Measurements from ENCODE around the gene SUMF1.
A peak's percentile ranks its signal among the peaks of the same experiment; 100 is the strongest.

DNA sequence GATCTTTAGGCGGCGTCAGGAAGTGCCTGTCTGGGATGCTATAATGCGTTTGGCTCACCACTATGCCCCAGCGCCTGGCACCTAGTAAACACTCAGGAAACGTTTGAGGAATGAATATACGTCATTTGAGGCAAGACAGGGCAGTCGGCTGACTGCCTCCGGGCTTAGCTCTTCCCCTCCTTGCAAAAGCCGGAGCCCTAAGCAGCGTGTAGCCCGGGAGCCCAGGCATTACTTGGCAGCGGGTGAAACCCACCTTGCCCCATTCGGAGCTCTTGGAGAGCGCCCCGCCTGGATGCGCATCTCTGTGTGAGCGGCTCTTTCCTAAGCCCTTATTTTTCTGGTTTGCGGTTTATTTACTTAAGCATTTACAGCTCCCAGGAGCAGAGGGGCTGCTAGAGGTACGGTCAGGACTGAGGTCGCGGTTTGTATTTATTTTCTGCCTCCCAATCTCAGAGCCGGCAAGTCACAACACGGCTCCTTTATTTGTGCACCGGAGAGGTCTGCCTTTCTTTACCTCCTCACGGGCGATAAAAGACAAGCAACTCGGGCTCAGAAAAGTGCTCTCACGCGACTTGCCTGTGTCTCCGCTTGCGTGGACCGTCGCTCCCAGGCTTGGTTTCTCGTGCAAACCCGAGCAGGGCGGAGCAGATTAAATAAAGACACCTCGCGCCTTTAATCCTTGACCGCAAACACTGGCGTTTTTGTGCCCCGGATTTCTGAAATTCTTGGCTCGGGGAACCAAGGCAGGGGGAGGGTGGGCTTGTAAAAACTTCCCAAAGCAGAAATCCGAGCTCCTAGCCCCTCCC lies 25.3 kb upstream of the SUMF1 start:
- no peak for TF ChIP-seq EZH2 (IDR thresholded peaks at IDR 0.05; ENCODE audit: borderline replicate concordance, low read length)
- TF ChIP-seq, protein P1, sequence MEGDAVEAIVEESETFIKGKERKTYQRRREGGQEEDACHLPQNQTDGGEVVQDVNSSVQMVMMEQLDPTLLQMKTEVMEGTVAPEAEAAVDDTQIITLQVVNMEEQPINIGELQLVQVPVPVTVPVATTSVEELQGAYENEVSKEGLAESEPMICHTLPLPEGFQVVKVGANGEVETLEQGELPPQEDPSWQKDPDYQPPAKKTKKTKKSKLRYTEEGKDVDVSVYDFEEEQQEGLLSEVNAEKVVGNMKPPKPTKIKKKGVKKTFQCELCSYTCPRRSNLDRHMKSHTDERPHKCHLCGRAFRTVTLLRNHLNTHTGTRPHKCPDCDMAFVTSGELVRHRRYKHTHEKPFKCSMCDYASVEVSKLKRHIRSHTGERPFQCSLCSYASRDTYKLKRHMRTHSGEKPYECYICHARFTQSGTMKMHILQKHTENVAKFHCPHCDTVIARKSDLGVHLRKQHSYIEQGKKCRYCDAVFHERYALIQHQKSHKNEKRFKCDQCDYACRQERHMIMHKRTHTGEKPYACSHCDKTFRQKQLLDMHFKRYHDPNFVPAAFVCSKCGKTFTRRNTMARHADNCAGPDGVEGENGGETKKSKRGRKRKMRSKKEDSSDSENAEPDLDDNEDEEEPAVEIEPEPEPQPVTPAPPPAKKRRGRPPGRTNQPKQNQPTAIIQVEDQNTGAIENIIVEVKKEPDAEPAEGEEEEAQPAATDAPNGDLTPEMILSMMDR (IDR thresholded peaks at IDR 0.05; ENCODE audit: low read length) = peak; percentile 15; the same call in 1 of the 2 replicates

Data from OCI-LY1 (cell line).